Measurements from ENCODE around the gene GZMM. TPM values are rescaled to one million over a fixed set of nuclear protein-coding genes. Genes with fewer than 3 reads are reported as not detected.
A peak's percentile ranks its signal among the peaks of the same experiment; 100 is the strongest.

GZMM gene
- total RNA-seq, 2 experiments from 2014 or later: 52.7 to 58.5 TPM

GRCh38 chr19:518598-519231 is 25.1 kb upstream of the GZMM start:
- ATAC-seq (peak; percentile 92), DNase-seq (peak; percentile 72)
- TF ChIP-seq CTCF (IDR thresholded peaks at IDR 0.05): peak; percentile 23
- POLR2A ChIA-PET: interaction anchor here (1.0 kb wide), 1 partner anchor 14 kb away, joined by 3 read pairs; no protein-coding TSS in a partner anchor
- Mint-ChIP-seq H3K36me3 (ENCODE audit: low read depth) (no peaks in the 10 kb centered on the region), H3K27ac (no peak overlapping the region), H3K4me3 (no peak overlapping the region), H3K4me1 (ENCODE audit: low read depth) (peaks cover 5% of the 10 kb centered on the region), H3K27me3 (no peaks in the 10 kb centered on the region), H3K9me3 (no peaks in the 10 kb centered on the region)
- CTCF ChIA-PET: interaction anchor here (5.0 kb wide), 1 partner anchor 13 kb away, joined by 24 read pairs; the partner anchor contains the start of gene CDC34
- intact Hi-C loops (cut with micrococcal nuclease): no loop called here

DNA sequence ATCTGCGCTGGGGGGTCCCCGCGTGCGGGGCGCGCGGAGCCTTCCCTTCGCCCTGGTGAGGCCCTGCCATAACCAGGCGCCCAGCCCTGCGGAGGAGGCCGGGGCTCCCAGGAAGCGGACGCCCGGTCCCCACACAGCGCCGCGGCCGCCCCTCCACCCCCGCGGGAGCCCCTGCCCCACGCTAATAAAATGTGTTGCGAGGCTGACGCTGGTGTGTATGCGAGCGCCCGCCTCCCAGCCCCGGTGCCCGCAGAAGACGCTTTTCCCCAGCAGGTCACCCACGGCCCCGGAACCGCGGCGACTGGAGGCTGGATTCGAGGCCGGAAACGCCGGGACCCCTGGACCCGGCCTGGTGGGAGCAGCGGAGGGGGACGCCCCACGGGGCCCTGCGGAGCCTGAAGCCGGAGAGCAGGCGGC is 24.4 kb upstream of the GZMM start:
- CTCF ChIA-PET: interaction anchor here (5.0 kb wide), 1 partner anchor 12 kb away, joined by 24 read pairs; the partner anchor contains the start of gene CDC34
- POLR2A ChIA-PET: interaction anchor here (1.0 kb wide), 1 partner anchor 13 kb away, joined by 3 read pairs; no protein-coding TSS in a partner anchor
- DNase-seq (no peak), ATAC-seq (no peak)
- no peak overlapping the region for H3K4me3 Mint-ChIP-seq
- H3K36me3 Mint-ChIP-seq (ENCODE audit: low read depth): no peaks in the 10 kb centered on the region
- intact Hi-C loops (cut with micrococcal nuclease): no loop called here
- H3K4me1 Mint-ChIP-seq (ENCODE audit: low read depth): peaks cover 5% of the 10 kb centered on the region
- H3K27me3 Mint-ChIP-seq: no peaks in the 10 kb centered on the region
- no peaks in the 10 kb centered on the region for H3K9me3 Mint-ChIP-seq
- H3K27ac Mint-ChIP-seq: no peak overlapping the region
- TF ChIP-seq CTCF (IDR thresholded peaks at IDR 0.05): no peak

DNA sequence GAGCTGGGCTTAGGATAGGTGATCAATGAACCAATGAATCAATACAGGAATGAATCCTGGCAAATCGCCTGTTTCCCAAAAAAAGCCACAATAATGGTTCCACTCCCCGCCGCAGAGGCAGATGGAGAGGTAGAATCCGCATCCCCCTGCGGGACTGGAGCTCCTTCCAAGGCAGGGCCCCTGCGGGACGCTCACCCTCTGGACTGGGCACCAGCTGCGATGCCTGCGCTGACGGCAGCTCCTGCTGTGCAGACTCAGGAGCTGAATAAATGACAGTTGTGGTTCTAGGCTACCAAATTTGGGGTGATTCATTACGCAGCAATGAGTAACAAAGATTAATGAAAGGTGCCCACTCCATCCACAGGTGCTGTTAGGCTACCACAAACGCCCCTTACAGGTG is 21.1 kb upstream of the GZMM start:
- ATAC-seq: no peak
- peaks cover 2% of the 10 kb centered on the region for H3K4me1 Mint-ChIP-seq (ENCODE audit: low read depth)
- peaks cover 2% of the 10 kb centered on the region for H3K27me3 Mint-ChIP-seq
- H3K36me3 Mint-ChIP-seq (ENCODE audit: low read depth): no peaks in the 10 kb centered on the region
- no peak for TF ChIP-seq CTCF (IDR thresholded peaks at IDR 0.05)
- intact Hi-C loops (cut with micrococcal nuclease): no loop called here
- no peak overlapping the region for H3K27ac Mint-ChIP-seq
- ChIA-PET POLR2A (interaction anchor here (1.1 to 3.6 kb wide), 2 partner anchors 12 to 53 kb away, joined by 4 to 20 read pairs; no protein-coding TSS in a partner anchor), CTCF (interaction anchor here (2.1 to 5.0 kb wide), 3 partner anchors 9 to 16 kb away, joined by 7 to 24 read pairs (median 24); partner anchors contain the start of genes CDC34 and TPGS1)
- H3K4me3 Mint-ChIP-seq: no peak overlapping the region
- no peaks in the 10 kb centered on the region for H3K9me3 Mint-ChIP-seq
- DNase-seq: no peak

- H3K9me3 Mint-ChIP-seq: no peaks in the 10 kb centered on the region
- ATAC-seq (peak; percentile 27), DNase-seq (no peak)
- no peak overlapping the region for H3K4me3 Mint-ChIP-seq
- no peak overlapping the region for H3K27ac Mint-ChIP-seq
- no peak for TF ChIP-seq CTCF (IDR thresholded peaks at IDR 0.05)
- peaks cover 2% of the 10 kb centered on the region for H3K27me3 Mint-ChIP-seq
- peaks cover 2% of the 10 kb centered on the region for H3K4me1 Mint-ChIP-seq (ENCODE audit: low read depth)
- CTCF ChIA-PET: interaction anchor here (1.0 kb wide), 1 partner anchor 14 kb away, joined by 3 read pairs; no protein-coding TSS in a partner anchor
- no peaks in the 10 kb centered on the region for H3K36me3 Mint-ChIP-seq (ENCODE audit: low read depth)
- intact Hi-C loops (cut with micrococcal nuclease): no loop called here
- POLR2A ChIA-PET: no interaction called here
Measured at GRCh38 chr19:524062-524674, 19.7 kb upstream of the GZMM start.

GRCh38 chr19:525029-525428 is 18.8 kb upstream of the GZMM start:
- Mint-ChIP-seq H3K27ac (no peak overlapping the region), H3K4me1 (ENCODE audit: low read depth) (peaks cover 2% of the 10 kb centered on the region), H3K9me3 (no peaks in the 10 kb centered on the region), H3K27me3 (peaks cover 2% of the 10 kb centered on the region), H3K36me3 (ENCODE audit: low read depth) (no peaks in the 10 kb centered on the region), H3K4me3 (no peak overlapping the region)
- ATAC-seq: no peak
- intact Hi-C loops (cut with micrococcal nuclease): no loop called here
- no peak for DNase-seq
- ChIA-PET CTCF (no interaction called here), POLR2A (no interaction called here)
- no peak for TF ChIP-seq CTCF (IDR thresholded peaks at IDR 0.05)
